DND-41 (cell line): ENCODE measurements around the gene SDHB.

Experiments
- CTCF ChIP-seq: IDR thresholded peaks from 2 replicates; pipeline ENCODE4 v1.5.1; 2012; ENCODE audit warnings: borderline replicate concordance, low read length, moderate library complexity, mild to moderate bottlenecking; ENCODE audit not compliant: poor library complexity, severe bottlenecking; ENCODE audit errors: extremely low read depth
- EZH2 ChIP-seq: IDR thresholded peaks from 3 replicates; pipeline ENCODE4 v1.6.1; 2012; ENCODE audit warnings: borderline replicate concordance, low read depth, mild to moderate bottlenecking, moderate library complexity, low read length, inconsistent platforms; ENCODE audit not compliant: severe bottlenecking

- no peak for TF ChIP-seq CTCF
- no peak for TF ChIP-seq EZH2
These were observed 2.0 kb upstream of the SDHB start for GRCh38 chr1:17055801-17056200.
